Skeletal muscle tissue (tissue), 4 donors: ENCODE data around the gene PRPH. TPM values are rescaled to one million over a fixed set of nuclear protein-coding genes. Genes with fewer than 3 reads are reported as not detected.
A peak's percentile ranks its signal among the peaks of the same experiment; 100 is the strongest.

Experiments used
- H3K27ac ChIP-seq: one replicate; pipeline ENCODE4 v1.7.0; 2013; ENCODE audit warnings: mild to moderate bottlenecking, low read depth, low read length, inconsistent platforms
- H3K27me3 ChIP-seq, 3 donors: one replicate each; pipeline ENCODE4 v1.7.0; 2013; ENCODE audit warnings: low read length in 3 of 3; ENCODE audit not compliant: control insufficient read depth in 3 of 3, insufficient read depth in 3 of 3
- H3K36me3 ChIP-seq, 3 donors: one replicate each; pipeline ENCODE4 v1.7.0; 2013; ENCODE audit warnings: low read length in 3 of 3; ENCODE audit not compliant: control insufficient read depth in 3 of 3, insufficient read depth in 3 of 3
- H3K4me1 ChIP-seq, 3 donors: one replicate each; pipeline ENCODE4 v1.7.0; 2013; ENCODE audit warnings: low read length in 3 of 3, mild to moderate bottlenecking in 3 of 3; ENCODE audit not compliant: control insufficient read depth in 3 of 3, insufficient read depth in 3 of 3
- H3K4me3 ChIP-seq, 3 donors: one replicate each; pipeline ENCODE4 v1.7.0; 2013; ENCODE audit warnings: low read length in 3 of 3
- H3K9ac ChIP-seq, 3 donors: one replicate each; pipeline ENCODE4 v1.7.0; 2013; ENCODE audit warnings: low read length in 3 of 3, mild to moderate bottlenecking in 3 of 3, moderate library complexity in 2 of 3, low read depth in 1 of 3
- H3K9me3 ChIP-seq, 3 donors: one replicate each; pipeline ENCODE4 v1.7.0; 2013; ENCODE audit warnings: low read length in 3 of 3; ENCODE audit not compliant: control insufficient read depth in 3 of 3
- total RNA-seq: library from RNA; depleted of rRNA; stranded (reverse); fragments of >200 nt; gene quantifications from one replicate; pipeline ENCODE4 v1.2.3, GENCODE V29; 2014
- donor health status: Osteomylitis.

The PRPH gene
- total RNA-seq, 1 donor from 2014 or later = 2.6 TPM

- no peak within 1 kb of the TSS for H3K27ac ChIP-seq
- no peaks in the 10 kb centered on the region for H3K36me3 ChIP-seq
- H3K4me3 ChIP-seq = peak within 1 kb of the TSS; percentile 78 to 91 (median 87)
- H3K9me3 ChIP-seq = no peaks in the 10 kb centered on the region
- peaks cover 6 to 14% (median 13%) of the 10 kb centered on the region in 3 donors for H3K4me1 ChIP-seq
- no peaks in the 10 kb centered on the region for H3K27me3 ChIP-seq
- H3K9ac ChIP-seq = peak within 1 kb of the TSS; percentile 65 to 83 (median 71)
Observed at GRCh38 chr12:49322708-49323523, 28.0 kb downstream of the PRPH start, which contains the start of gene TROAP. TSS of gene TROAP (plus strand) at chr12:49323255. CDS start at chr12:49323609, 354 bp downstream.

- Histone ChIP-seq H3K4me1 (peaks cover 6 to 14% (median 13%) of the 10 kb centered on the region in 3 donors), H3K9ac (peak overlapping the region; percentile 61 to 71 (median 66)), H3K27ac (no peak overlapping the region), H3K9me3 (no peaks in the 10 kb centered on the region), H3K4me3 (peak overlapping the region; percentile 78 to 91 (median 82)), H3K27me3 (no peaks in the 10 kb centered on the region), H3K36me3 (no peaks in the 10 kb centered on the region)
Observed at GRCh38 chr12:49323524-49324097, 28.7 kb downstream of the PRPH start.

GRCh38 chr12:49325606-49326005, 30.7 kb downstream of the PRPH start:
- H3K27ac ChIP-seq = no peak overlapping the region

GRCh38 chr12:49327368-49327767, 32.4 kb downstream of the PRPH start:
- no peak overlapping the region for H3K27ac ChIP-seq
- no peak overlapping the region for H3K9ac ChIP-seq
- no peak overlapping the region for H3K4me3 ChIP-seq
- peaks cover 0 to 10% (median 7%) of the 10 kb centered on the region in 3 donors for H3K27me3 ChIP-seq
- peaks cover 9 to 17% (median 13%) of the 10 kb centered on the region in 3 donors for H3K4me1 ChIP-seq
- H3K9me3 ChIP-seq = no peaks in the 10 kb centered on the region
- H3K36me3 ChIP-seq = no peaks in the 10 kb centered on the region

More at GRCh38 chr12:49325606-49326005, 30.7 kb downstream of the PRPH start:
- H3K4me3 ChIP-seq = no peak overlapping the region
- no peak overlapping the region for H3K9ac ChIP-seq
- no peaks in the 10 kb centered on the region for H3K27me3 ChIP-seq
- H3K36me3 ChIP-seq = no peaks in the 10 kb centered on the region
- H3K4me1 ChIP-seq = peaks cover 6 to 14% (median 13%) of the 10 kb centered on the region in 3 donors
- no peaks in the 10 kb centered on the region for H3K9me3 ChIP-seq

- no peak overlapping the region for H3K4me3 ChIP-seq
Observed at GRCh38 chr12:49327887-49328286, 32.9 kb downstream of the PRPH start.

GRCh38 chr12:49328816-49329215, 33.9 kb downstream of the PRPH start:
- Histone ChIP-seq H3K27ac (no peak overlapping the region), H3K4me3 (no peak overlapping the region), H3K36me3 (no peaks in the 10 kb centered on the region), H3K9ac (no peak overlapping the region), H3K4me1 (peaks cover under 1 to 11% (median 7%) of the 10 kb centered on the region in 3 donors), H3K27me3 (peaks cover 5 to 17% (median 10%) of the 10 kb centered on the region in 3 donors), H3K9me3 (no peaks in the 10 kb centered on the region)

More at GRCh38 chr12:49327887-49328286, 32.9 kb downstream of the PRPH start:
- no peaks in the 10 kb centered on the region for H3K9me3 ChIP-seq
- H3K27ac ChIP-seq = no peak overlapping the region
- no peaks in the 10 kb centered on the region for H3K36me3 ChIP-seq
- no peak overlapping the region for H3K9ac ChIP-seq
- H3K4me1 ChIP-seq = peaks cover 8 to 17% (median 13%) of the 10 kb centered on the region in 3 donors
- H3K27me3 ChIP-seq = peaks cover 0 to 12% (median 10%) of the 10 kb centered on the region in 3 donors

GRCh38 chr12:49330032-49330619, 35.2 kb downstream of the PRPH start:
- no peak overlapping the region for H3K4me3 ChIP-seq
- peaks cover 19 to 30% (median 23%) of the 10 kb centered on the region in 3 donors for H3K27me3 ChIP-seq
- H3K9ac ChIP-seq = peak overlapping the region in 1 of 3 donors; percentile 20

GRCh38 chr12:49330631-49331379, 35.9 kb downstream of the PRPH start:
- Histone ChIP-seq H3K27me3 (peaks cover 25 to 37% (median 30%) of the 10 kb centered on the region in 3 donors), H3K9ac (peak overlapping the region in 1 of 3 donors; percentile 62), H3K9me3 (no peaks in the 10 kb centered on the region), H3K27ac (no peak overlapping the region), H3K4me3 (no peak overlapping the region), H3K4me1 (peaks cover 0 to 11% (median 7%) of the 10 kb centered on the region in 3 donors), H3K36me3 (no peaks in the 10 kb centered on the region)

More at GRCh38 chr12:49330032-49330619, 35.2 kb downstream of the PRPH start:
- no peaks in the 10 kb centered on the region for H3K36me3 ChIP-seq
- H3K27ac ChIP-seq = no peak overlapping the region
- H3K9me3 ChIP-seq = no peaks in the 10 kb centered on the region
- H3K4me1 ChIP-seq = peaks cover 0 to 11% (median 7%) of the 10 kb centered on the region in 3 donors
